DLD1 (cell line): Measurements from ENCODE around the gene CHAT.

Experiments used
- in situ Hi-C: cut with HindIII; loops from 2 replicates; pipeline ENCODE4 v1.10.0; 2017; ENCODE audit warnings: low sequenced_read_pairs

CHAT gene

GRCh38 chr10:49627644-49628247 lies 13.9 kb downstream of the CHAT start:
- in situ Hi-C loops: no loop called here

GRCh38 chr10:49628599-49628998 lies 14.8 kb downstream of the CHAT start:
- in situ Hi-C loops: no loop called here

GRCh38 chr10:49629431-49629881 lies 15.6 kb downstream of the CHAT start:
- in situ Hi-C loops: no loop called here

DNA sequence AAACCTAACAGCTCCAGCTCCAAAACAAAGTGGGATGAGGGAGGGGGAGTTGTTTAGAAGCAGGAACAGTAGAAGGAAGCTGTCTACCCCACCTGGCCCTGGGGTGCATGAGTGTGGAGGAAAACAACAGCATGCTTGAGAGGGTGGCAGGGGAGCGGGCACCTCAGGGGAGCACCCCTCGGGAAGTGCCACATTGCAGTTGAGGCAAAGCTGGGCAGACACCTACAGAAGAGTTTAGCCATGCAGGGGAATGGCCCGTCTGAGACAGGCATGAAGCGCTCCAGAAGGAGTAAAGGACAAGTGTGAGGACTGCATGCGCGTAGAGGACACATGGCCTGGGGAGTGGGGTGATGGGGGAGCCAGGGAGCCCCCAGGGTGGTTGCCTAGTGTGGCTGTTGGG lies 18.1 kb downstream of the CHAT start:
- in situ Hi-C loops: no loop called here

DNA sequence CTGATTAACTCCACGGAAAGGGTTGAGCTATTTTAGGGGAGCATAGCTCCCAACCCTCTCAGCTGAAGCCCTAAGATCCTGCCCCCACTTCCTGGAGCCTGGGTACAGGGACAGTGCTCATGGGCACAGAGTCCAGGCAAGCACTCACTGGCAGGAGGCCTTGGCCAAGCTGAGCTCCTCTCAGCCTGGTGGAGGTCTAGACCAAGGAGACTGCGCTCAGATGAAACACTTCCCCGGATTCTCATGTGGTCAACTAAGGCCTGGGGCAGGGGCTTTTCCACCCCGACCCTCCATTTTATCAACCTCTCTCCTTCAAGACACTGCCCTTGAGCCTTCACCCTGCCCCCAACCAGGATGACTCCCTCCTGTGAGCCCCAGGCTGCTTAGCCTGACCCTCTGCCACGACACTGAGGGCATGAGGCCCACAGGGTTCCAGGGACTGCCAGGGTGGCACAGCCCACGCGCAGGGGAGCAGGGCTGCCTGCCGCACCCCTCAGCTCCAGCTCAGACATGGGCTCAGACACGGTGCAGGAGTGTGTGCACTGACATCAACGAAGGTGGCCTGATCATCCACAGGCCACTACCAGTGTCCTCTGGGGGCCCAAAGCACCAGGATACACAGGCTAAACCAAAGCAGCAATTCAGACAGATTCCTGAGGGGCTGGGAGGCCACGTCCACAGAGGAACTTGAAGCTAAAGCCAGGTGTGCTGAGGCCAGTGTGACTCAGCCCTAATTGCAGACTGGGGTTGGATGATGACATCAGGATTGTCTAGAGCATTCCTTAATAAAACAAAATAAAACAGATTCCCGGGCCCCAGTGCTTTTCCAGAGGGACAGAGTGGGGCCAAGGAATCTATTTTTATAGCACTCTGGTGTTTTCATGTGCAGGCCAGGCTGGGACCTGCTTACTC lies 18.8 kb downstream of the CHAT start:
- in situ Hi-C loops: no loop called here

DNA sequence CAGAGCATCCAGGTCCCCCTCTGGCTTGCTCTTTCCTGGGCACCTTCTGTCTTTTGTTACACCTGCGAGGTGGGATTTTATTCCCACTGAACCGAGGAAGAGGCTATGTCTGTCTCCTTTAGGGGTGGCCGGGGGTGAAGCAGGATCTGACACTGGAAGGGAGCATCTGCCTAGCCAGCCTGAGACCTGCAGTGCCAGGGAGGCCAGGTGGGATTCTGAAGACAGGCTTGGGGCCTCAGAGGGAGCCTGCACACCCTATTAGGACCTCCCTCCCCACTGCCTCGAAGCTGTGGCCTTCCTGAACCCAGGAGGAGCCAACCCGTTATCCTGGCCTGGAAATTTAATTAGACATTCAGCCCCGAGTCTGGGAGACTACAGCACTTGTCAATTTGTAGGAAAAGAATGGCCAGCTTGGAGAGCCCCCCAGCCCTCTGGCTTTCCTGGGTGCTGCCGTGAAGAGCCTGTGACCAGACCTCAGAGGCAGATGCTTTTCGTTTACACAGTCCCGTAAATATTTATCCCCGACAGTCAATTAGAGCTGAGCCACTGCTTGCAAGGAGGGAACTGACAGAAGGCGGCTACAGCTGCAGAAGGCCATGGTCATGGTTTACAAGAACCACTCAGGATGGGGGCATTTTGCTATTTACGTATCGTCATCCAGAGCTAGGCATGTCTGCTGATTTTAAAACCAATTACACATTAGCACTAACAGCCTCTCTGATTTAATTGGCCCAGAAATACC lies 19.7 kb downstream of the CHAT start:
- in situ Hi-C loops: no loop called here

DNA sequence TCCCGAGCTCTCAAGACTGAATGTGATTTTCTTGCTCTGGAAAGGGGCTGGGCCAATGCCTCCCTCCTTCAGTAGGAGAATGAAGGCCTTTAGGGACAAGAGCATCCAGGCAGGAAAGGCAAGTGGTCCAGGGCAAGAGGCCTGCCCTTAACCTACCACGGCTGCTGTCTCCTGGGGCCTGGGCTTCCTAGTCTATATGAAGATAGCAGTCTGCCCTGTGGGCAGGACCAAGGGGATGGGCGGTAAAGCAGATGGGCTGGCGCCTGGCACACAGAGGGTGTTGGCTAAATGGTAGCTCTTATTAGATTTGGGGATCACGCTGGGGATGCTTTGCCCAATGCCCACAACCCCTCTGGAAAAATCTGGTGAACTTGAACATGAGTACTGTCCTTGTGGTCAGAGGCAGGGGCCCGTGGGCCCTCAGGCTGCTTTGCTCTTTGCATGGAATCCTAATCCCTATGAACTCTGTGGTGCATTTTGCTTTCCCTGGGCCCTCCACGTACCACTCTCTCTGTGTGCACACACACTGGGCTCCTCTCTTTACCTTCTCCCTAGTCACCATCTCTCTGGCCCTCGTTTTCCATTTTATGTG lies 20.3 kb downstream of the CHAT start:
- in situ Hi-C loops: no loop called here

GRCh38 chr10:49642311-49642710 lies 28.5 kb downstream of the CHAT start:
- in situ Hi-C loops: no loop called here

- in situ Hi-C loops: no loop called here
These were observed 29.6 kb downstream of the CHAT start for GRCh38 chr10:49643241-49644034.

DNA sequence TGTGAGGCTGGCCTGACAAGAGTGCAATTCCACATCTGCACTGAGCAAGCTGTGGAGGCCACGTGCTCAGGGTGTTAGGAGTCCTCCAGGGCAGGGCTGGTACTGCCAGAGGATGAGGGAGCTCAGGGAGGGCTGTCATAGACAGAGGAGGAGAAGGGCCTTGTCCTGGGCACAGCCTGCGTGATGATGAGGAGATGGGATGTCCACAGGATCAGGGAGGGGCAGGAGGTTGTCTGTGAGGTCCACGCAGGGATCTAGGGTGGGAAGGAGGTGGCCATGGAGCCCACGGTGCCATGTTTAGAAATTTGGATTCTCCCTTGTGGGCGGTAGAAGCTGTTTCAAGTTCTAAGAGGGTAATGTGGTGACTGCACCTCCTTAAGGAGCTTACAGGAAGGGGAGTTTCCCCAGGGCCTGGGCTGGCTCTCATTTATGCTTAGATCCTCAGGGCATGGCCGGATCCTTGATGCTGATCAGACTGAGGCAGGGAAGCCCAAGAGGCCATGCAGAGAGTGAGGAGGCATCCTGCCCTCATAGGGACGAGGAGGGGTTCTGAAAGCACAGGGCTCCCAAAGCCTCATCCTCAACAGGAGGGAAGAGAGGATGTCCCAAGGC lies 30.3 kb downstream of the CHAT start:
- in situ Hi-C loops: no loop called here

DNA sequence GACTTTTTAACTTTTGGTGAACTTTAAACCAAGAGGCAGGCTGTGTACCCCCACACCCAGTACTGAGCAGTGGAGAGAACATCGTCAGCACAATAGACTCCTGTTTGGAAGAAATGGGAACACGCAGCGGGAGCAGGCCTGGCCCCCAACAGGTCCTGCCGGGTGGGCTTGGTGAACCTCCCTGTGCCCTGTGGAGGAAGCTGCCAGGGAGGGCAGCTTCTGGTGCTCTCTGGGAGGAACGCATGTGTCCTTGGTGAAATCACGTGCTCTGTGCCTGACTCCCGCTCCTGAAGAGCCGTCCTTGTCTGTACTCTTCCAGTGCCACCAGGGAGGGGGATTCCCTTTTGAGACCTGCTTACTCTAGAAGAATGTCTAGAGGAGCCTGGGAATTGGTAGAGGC lies 31.6 kb downstream of the CHAT start:
- in situ Hi-C loops: no loop called here

DNA sequence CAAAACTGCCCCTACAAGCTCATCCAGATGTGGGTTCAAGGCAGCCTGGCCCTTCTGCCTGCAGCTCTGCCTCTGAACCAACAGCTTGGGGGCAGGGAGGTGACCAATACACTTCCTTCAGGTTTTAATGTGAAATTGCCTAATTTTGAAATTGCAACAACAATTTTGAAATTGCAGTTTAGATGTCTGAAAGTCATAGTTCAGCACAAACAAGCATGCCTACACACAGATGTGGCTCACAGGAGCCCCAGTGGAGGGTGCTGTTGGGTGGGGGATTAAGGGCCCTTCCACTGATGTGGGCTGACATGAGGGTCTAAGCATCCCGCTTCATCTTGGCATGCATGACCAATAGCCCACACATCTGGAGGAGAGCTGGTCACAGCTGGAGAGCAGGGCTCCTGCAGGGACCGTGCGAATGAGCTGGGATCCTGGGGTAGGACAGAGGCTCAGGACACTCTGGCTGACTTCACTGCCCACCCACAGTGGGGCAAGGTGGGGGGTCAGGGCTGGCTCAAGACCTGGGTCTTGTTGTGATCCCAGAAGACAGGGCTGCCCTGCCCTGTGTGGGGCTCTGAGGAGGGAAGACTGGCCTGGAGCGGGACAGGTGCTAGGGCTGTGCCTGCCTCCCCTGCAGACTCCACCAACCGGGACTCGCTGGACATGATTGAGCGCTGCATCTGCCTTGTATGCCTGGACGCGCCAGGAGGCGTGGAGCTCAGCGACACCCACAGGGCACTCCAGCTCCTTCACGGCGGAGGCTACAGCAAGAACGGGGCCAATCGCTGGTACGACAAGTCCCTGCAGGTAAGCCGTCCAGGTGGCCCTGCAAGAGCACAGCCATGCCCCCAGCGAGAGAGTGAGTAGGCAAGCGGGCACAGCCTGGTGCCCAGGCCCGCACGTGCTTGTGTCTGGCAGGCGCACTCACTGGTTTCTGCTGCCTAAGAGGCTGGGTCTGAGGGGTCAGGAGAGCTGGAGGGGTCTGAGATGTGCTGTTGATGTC lies 32.3 kb downstream of the CHAT start:
- in situ Hi-C loops: no loop called here

- in situ Hi-C loops: no loop called here
These were observed 33.7 kb downstream of the CHAT start for GRCh38 chr10:49647554-49647953.

- in situ Hi-C loops: no loop called here
These were observed 34.4 kb downstream of the CHAT start for GRCh38 chr10:49647985-49648795.

GRCh38 chr10:49649294-49649693 lies 35.5 kb downstream of the CHAT start:
- in situ Hi-C loops: no loop called here

DNA sequence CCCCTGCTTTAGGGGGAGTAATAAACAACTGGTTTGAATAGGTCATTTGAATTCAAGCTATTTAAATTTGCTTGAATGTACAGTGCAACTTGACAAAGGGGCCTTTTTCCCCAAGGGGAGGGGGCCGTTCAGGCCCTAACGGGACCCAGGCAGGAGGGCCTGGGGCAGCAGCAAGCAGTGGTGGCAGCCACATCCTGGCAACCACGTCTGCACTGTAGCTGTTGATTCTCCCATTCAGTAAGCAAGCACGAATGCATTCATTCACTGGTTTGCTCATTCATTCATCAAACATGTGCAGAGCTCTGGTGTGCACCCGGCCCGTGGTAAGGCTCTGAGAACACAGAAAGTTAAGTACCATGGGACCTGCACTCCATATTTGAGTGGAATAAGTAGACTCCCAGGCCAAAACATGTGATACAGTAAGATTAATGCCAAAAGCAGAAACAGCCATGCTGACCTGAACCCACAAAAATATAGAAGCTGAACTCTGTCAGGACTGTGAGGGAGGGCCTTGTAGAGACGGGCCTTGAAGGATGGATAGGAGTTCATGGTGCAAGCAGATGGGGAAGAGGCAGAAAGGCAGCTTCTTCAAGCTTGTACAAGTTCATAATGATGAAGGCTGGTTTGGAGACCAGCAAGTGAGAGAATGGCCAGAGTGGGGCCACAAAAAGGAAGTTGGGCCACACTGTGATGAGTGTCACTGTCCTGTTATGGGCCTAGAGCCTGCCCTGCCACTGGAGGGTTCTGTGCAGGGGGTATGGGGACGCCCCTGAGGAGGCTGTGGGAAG lies 36.3 kb downstream of the CHAT start:
- in situ Hi-C loops: no loop called here

DNA sequence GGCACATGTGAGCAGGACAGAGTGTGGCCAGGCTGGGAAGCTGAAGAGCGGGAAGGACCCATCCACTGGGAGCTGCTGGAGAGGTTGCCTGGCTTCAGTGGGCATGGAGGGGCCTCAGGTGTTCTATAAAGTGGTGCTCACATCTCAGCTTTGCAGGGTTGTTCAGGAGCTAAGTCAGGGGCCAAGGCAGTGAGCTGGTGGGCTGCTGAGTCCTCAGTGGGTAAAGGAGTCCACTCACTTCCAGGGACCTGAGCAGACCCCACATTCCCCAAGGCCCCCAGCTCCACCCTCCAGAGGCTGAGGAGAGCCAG lies 36.8 kb downstream of the CHAT start:
- in situ Hi-C loops: no loop called here
